Esophagus muscularis mucosa (tissue), 4 donors: Measurements from ENCODE around the gene GLYAT. TPM values are rescaled to one million over a fixed set of nuclear protein-coding genes. Genes with fewer than 3 reads are reported as not detected.

Experiments used
- DNase-seq: peaks from one replicate; pipeline ENCODE4 v3.0.0-alpha.2; 2017; ENCODE audit errors: extremely low spot score
- H3K27ac ChIP-seq, 4 donors: fragments of 200-600 bp; sonication (generic); replicated peaks in 1 of 4; 1 replicate in 3 of 4; 2 replicates in 1 of 4; pipeline ENCODE4 v1.5.1; 2016 to 2019; ENCODE audit warnings: mild to moderate bottlenecking in 1 of 4
- H3K27me3 ChIP-seq, 4 donors: fragments of 200-600 bp; sonication (generic); one replicate each; pipeline versions ENCODE4 v1.5.1 to v1.6.0; 2016 to 2019
- H3K36me3 ChIP-seq, 4 donors: fragments of 200-600 bp; sonication (generic); one replicate each; pipeline ENCODE4 v1.5.1; 2016 to 2019
- H3K4me1 ChIP-seq, 4 donors: fragments of 200-600 bp; sonication (generic); one replicate each; pipeline ENCODE4 v1.5.1; 2016 to 2019
- H3K4me3 ChIP-seq, 4 donors: fragments of 200-600 bp; sonication (generic); 1 replicate in 2 of 4; 2 replicates in 2 of 4; pipeline ENCODE4 v1.5.1; 2016 to 2019; ENCODE audit warnings: mild to moderate bottlenecking in 4 of 4, moderate library complexity in 1 of 4
- H3K9me3 ChIP-seq, 4 donors: fragments of 200-600 bp; sonication (generic); 1 replicate in 3 of 4; 2 replicates in 1 of 4; pipeline ENCODE4 v1.5.1; 2016 to 2019
- EP300 ChIP-seq: sonication (generic); formaldehyde crosslinking; IDR thresholded peaks from one replicate; pipeline ENCODE4 v1.6.1; 2017; ENCODE audit warnings: antibody characterized with exemption
- POLR2A ChIP-seq: fragments of 450-650 bp; IDR thresholded peaks from one replicate; pipeline ENCODE4 v1.6.1; 2017; ENCODE audit warnings: antibody characterized with exemption, moderate library complexity, mild to moderate bottlenecking, low read depth
- POLR2AphosphoS5 ChIP-seq, 2 donors: sonication (generic); formaldehyde crosslinking; IDR thresholded peaks; one replicate each; pipeline ENCODE4 v1.6.1; 2017; ENCODE audit warnings: antibody characterized with exemption in 2 of 2
- WGBS: methylation state at CpG from one replicate; pipeline ENCODE4 v1.1.5; 2018; 5-methylcytosine and 5-hydroxymethylcytosine counted together
- intact Hi-C: fragments of 100-400 bp; cut with DNase I; formaldehyde crosslinking; loops from one replicate; pipeline ENCODE4 v1.15.1; 2023
- total RNA-seq, 4 donors: library from RNA; depleted of rRNA; stranded (reverse); fragments of >200 nt; gene quantifications; one replicate each; pipeline versions ENCODE4 v1.1.0 to v1.2.1, GENCODE V29; 2016
- TF ChIP-seq, protein P1 (sequence below), 3 experiments: fragments of 200-600 bp in 2 of 3; fragments of 450-650 bp in 1 of 3; sonication (generic) in 2 of 3; IDR thresholded peaks; one replicate each; pipeline ENCODE4 v1.5.1; 2017 to 2019; ENCODE audit warnings: antibody characterized with exemption in 3 of 3, mild to moderate bottlenecking in 2 of 3, moderate library complexity in 1 of 3

The GLYAT gene
- total RNA-seq, 4 donors from 2014 or later: not detected

- DNase-seq: no peak
- intact Hi-C loops: no loop called here
- Histone ChIP-seq H3K4me1 (no peaks in the 10 kb centered on the region), H3K27me3 (peaks cover 0 to 6% (median 0%) of the 10 kb centered on the region in 4 donors), H3K27ac (no peak overlapping the region), H3K9me3 (no peaks in the 10 kb centered on the region), H3K4me3 (no peak overlapping the region), H3K36me3 (no peaks in the 10 kb centered on the region)
- 88% methylated on average over 3 of the region's 3 CpGs for WGBS
- TF ChIP-seq, protein P1, sequence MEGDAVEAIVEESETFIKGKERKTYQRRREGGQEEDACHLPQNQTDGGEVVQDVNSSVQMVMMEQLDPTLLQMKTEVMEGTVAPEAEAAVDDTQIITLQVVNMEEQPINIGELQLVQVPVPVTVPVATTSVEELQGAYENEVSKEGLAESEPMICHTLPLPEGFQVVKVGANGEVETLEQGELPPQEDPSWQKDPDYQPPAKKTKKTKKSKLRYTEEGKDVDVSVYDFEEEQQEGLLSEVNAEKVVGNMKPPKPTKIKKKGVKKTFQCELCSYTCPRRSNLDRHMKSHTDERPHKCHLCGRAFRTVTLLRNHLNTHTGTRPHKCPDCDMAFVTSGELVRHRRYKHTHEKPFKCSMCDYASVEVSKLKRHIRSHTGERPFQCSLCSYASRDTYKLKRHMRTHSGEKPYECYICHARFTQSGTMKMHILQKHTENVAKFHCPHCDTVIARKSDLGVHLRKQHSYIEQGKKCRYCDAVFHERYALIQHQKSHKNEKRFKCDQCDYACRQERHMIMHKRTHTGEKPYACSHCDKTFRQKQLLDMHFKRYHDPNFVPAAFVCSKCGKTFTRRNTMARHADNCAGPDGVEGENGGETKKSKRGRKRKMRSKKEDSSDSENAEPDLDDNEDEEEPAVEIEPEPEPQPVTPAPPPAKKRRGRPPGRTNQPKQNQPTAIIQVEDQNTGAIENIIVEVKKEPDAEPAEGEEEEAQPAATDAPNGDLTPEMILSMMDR (IDR thresholded peaks at IDR 0.05): no peak
- no peak for TF ChIP-seq EP300
- TF ChIP-seq POLR2A: no peak
- no peak for TF ChIP-seq POLR2AphosphoS5 (IDR thresholded peaks at IDR 0.05)
Measured at GRCh38 chr11:58771458-58771855, 39.7 kb upstream of the GLYAT start.

DNA sequence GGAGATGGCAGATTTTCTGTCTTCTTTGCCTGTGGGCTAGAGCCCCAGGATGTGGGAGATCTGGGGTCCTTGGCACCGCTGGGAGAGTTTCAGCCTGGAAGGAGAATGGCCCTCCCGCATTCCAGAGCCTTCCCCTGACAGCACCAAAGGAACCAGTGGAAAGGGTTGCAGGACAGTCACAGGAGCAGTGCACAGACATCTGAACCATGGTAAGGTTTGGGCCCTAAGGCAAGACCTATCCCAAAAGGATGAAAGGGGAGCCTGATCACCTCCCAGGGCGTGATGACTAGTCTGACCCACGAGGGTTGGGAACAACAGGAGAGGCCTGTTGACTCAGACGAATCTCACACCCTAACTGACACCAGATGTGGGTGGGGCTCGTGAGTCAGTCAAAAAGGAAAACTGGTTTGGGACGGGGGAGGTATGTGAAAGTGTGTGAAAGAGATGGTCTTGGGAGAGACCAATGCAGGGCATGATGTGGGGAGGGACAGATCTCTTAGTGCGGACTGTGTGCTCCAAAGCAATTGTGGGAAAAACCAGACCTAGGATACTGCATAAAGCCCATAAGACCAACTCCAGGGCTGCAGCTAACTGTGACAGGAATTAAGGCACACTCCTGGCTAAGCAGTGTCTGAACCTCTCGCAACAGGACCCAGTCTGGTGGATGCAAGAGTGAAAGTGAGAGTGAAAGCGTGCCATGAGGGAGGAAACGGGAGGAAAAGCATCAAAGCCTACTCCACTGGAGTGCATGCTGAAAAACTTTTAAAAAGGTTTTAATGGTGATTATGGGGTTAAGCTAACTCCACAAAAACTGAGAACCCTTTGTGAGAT lies 39.1 kb upstream of the GLYAT start:
- Histone ChIP-seq H3K27me3 (peaks cover 0 to 6% (median 0%) of the 10 kb centered on the region in 4 donors), H3K4me1 (no peaks in the 10 kb centered on the region), H3K4me3 (no peak overlapping the region), H3K9me3 (no peaks in the 10 kb centered on the region), H3K27ac (no peak overlapping the region), H3K36me3 (no peaks in the 10 kb centered on the region)
- intact Hi-C loops: no loop called here
- TF ChIP-seq, protein P1 (IDR thresholded peaks at IDR 0.05): no peak
- TF ChIP-seq POLR2AphosphoS5 (IDR thresholded peaks at IDR 0.05) (no peak), POLR2A (no peak), EP300 (no peak)
- DNase-seq: no peak
- WGBS: 82% methylated on average over 10 of the region's 11 CpGs

- no peak for DNase-seq
- WGBS: 76% methylated on average over 2 of the region's 2 CpGs
- Histone ChIP-seq H3K4me1 (no peaks in the 10 kb centered on the region), H3K36me3 (no peaks in the 10 kb centered on the region), H3K27me3 (peaks cover 0 to 6% (median 0%) of the 10 kb centered on the region in 4 donors), H3K4me3 (no peak overlapping the region), H3K9me3 (no peaks in the 10 kb centered on the region), H3K27ac (no peak overlapping the region)
- TF ChIP-seq, protein P1 (IDR thresholded peaks at IDR 0.05): no peak
- TF ChIP-seq POLR2A (no peak), EP300 (no peak), POLR2AphosphoS5 (IDR thresholded peaks at IDR 0.05) (no peak)
- intact Hi-C loops: no loop called here
Measured at GRCh38 chr11:58770166-58770565, 38.4 kb upstream of the GLYAT start.

- WGBS: 27% methylated on average over 2 of the region's 2 CpGs
- no peaks in the 10 kb centered on the region for H3K36me3 ChIP-seq
- no peaks in the 10 kb centered on the region for H3K9me3 ChIP-seq
- H3K4me1 ChIP-seq: no peaks in the 10 kb centered on the region
- no peak overlapping the region for H3K4me3 ChIP-seq
- peaks cover 0 to 6% (median 0%) of the 10 kb centered on the region in 4 donors for H3K27me3 ChIP-seq
- TF ChIP-seq POLR2A (no peak), EP300 (no peak), POLR2AphosphoS5 (IDR thresholded peaks at IDR 0.05) (no peak)
- TF ChIP-seq, protein P1 (IDR thresholded peaks at IDR 0.05): no peak
- H3K27ac ChIP-seq: no peak overlapping the region
- DNase-seq: no peak
- intact Hi-C loops: no loop called here
Measured at GRCh38 chr11:58769308-58769707, 37.6 kb upstream of the GLYAT start.
